ENCODE measurements around the gene C2orf49.

The C2orf49 gene

GRCh38 chr2:105383432-105384166 lies 46.3 kb downstream of the C2orf49 start:
- DNase-seq (ENCODE audit: low spot score), result no peak

- DNase-seq (ENCODE audit: low spot score), result no peak
Measured at GRCh38 chr2:105384216-105384615, 46.9 kb downstream of the C2orf49 start.

- DNase-seq (ENCODE audit: low spot score), result no peak
Measured at GRCh38 chr2:105384861-105385260, 47.5 kb downstream of the C2orf49 start.

GRCh38 chr2:105385731-105386540 lies 48.6 kb downstream of the C2orf49 start:
- DNase-seq (ENCODE audit: low spot score), result no peak

GRCh38 chr2:105387225-105387624 lies 49.9 kb downstream of the C2orf49 start:
- no peak for DNase-seq (ENCODE audit: low spot score)

GRCh38 chr2:105388971-105389381 lies 51.6 kb downstream of the C2orf49 start:
- no peak for DNase-seq (ENCODE audit: low spot score)

- DNase-seq (ENCODE audit: low spot score), result no peak
Measured at GRCh38 chr2:105390454-105390853, 53.1 kb downstream of the C2orf49 start.

- peak; percentile 72 for DNase-seq (ENCODE audit: low spot score)
Measured at GRCh38 chr2:105391058-105391627, 53.8 kb downstream of the C2orf49 start.

GRCh38 chr2:105391763-105392662 lies 54.7 kb downstream of the C2orf49 start:
- peak; percentile 68 for DNase-seq (ENCODE audit: low spot score)

GRCh38 chr2:105393373-105394055 lies 56.2 kb downstream of the C2orf49 start:
- peak; percentile 87 for DNase-seq (ENCODE audit: low spot score)

- DNase-seq (ENCODE audit: low spot score), result peak; percentile 76
Measured at GRCh38 chr2:105394951-105395611, 57.7 kb downstream of the C2orf49 start.

GRCh38 chr2:105395691-105396090 lies 58.4 kb downstream of the C2orf49 start:
- peak; percentile 68 for DNase-seq (ENCODE audit: low spot score)

- DNase-seq (ENCODE audit: low spot score), result peak; percentile 98
Measured at GRCh38 chr2:105396254-105397024, 59.1 kb downstream of the C2orf49 start.

- DNase-seq (ENCODE audit: low spot score), result peak; percentile 80
Measured at GRCh38 chr2:105397025-105397722, 59.8 kb downstream of the C2orf49 start.

- no peak for DNase-seq (ENCODE audit: low spot score)
Measured at GRCh38 chr2:105397953-105398335, 60.6 kb downstream of the C2orf49 start.

- DNase-seq (ENCODE audit: low spot score), result peak; percentile 89
Measured at GRCh38 chr2:105398336-105399206, 61.2 kb downstream of the C2orf49 start, which contains the start of gene FHL2. FHL2 (minus strand) TSS chr2:105399051; CDS start chr2:105386516, 12,535 bp downstream.
